ENCODE measurements around the gene DNAH3.

The DNAH3 gene

DNA sequence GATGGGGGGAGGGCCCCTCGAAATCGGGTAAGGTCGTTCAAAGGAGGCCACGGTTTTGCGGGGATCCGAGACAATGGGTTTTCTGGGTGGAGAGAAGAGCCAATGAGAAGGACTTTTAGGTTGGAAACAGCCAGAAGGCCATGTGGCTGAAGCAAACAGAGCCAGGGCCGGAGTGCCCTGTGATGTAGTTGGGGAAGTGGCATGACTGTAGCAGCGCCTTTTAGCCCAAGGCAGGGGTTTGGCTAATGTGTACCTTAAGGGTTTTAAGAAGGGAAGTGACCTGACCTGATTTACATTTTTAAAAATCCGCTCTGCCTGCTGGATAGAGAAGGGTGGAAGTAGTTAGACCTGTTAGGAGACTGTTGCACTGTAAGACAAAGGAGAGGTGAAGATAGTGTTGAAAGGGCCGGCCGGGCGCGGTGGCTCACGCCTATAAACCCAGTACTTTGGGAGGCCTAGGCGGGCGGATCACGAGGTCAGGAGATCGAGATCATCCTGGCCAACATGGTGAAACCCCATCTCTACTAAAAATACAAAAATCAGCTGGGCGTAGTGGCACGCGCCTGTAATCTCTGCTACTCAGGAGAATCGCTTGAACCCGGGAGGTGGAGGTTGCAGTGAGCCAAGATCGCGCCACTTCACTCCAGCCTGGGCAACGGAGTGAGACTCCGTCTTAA is 249.1 kb downstream of the DNAH3 start:
- peak overlapping the region; percentile 91 for H3K4me3 ChIP-seq (ENCODE audit: low read length)
- no peak for DNase-seq (ENCODE audit: low read depth, low spot score)

DNA sequence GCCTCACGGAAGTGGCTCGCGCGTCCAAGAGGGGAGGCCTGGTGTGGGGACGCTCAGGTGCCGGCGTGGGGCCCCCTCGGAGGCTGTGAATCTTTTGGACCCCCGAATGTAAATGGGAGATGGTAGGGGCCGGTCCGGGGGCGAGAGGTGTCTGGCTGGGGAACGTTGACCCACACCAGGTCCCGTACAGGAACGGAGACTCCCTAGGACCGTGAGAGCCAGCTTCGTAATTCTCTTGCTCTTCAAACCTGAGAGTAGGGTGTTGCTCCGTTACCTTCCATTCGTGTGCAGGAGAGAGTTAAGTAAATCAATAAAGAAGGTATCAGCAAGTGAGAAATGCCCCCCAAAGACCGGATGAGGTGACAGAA is 249.6 kb downstream of the DNAH3 start:
- DNase-seq (ENCODE audit: low read depth, low spot score), result no peak
- peak overlapping the region; percentile 91 for H3K4me3 ChIP-seq (ENCODE audit: low read length)

DNA sequence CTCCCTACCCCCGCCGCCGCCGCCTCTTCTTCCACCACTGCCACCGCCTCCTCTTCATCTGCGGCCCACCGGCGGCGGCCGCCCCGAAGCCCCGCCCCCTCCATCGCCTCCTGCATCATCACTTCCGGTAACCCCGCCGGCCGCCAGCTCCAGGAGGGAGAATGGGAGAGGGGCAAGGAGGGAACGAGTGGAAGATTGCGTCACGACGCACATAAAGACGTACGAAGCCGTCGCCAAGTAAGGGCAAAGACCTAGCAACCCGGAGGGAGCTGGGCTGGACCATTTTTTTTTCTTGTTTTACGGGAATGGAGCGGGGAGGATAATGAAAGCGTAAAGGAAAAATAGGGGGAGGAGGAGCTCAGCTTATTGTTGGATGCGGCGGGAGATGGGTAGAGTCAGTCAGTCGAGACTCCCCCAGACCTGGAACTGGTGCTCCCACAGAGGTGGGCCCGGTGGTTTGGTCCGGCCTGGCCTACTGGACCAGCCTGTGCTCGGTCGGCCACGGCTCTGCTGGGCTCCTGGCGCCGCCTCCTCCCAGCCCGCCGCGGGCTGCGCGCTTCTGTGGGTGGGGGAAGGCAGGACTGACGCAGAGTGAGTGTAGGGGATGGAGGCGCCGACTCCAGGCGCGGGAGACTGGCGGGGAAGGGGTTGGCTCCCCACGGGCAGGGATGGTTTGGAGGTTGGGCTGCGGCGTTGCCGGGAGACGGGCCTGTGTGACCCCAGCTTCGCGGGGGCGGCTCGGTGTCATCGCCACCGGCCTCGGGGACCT is 250.2 kb downstream of the DNAH3 start, which contains the start of the genes DCUN1D3 and LYRM1:
DCUN1D3 (minus strand) TSS at position 60 of the 769 bp plus-strand sequence. CDS start 37,820 bp downstream, outside the sequence.
LYRM1 (plus strand) TSS at position 473 of the 769 bp plus-strand sequence. CDS start 14,785 bp downstream, outside the sequence.
- H3K4me3 ChIP-seq (ENCODE audit: low read length), result peak within 1 kb of the TSS; percentile 91
- peak; percentile 95 for DNase-seq (ENCODE audit: low read depth, low spot score)

DNA sequence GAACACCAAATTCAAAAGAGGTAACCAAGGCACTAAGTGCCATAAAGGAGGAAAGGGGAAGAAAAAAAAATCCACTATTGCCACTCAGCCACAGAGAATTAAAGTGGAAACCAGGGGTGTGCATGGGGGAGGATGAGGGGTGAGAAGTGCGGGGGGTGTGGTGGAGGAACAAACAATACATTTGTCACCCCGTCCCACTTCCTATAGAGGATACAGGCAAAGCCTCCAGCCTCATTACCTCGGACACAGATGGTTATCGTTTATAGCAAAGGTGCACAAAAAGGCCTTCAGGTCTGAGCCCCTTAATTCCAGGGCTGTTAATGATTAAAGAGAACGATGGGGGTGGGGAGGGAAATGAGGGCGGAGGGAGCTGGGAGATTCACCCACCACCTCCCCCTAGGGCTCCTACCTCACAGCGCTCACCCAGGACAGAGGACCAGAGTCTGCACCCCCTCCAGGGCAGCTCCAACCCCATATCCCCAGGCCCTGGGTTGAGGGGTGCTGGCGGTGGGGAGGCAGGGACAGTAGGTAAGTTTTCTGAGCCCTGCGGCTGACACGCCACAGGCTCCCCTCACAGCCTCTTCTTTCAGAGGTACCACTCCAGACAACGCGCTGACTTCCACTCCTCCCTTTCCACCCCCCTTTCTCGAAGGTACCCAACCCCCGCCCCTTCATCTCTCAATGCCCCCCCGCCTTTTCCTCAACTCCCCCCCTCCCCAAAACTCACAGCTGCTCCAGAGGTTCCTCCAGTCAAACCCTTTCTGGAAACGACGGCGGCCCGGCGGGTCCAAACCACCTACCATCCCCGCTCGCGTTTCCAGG is 251.0 kb downstream of the DNAH3 start:
- no peak for DNase-seq (ENCODE audit: low read depth, low spot score)
- H3K4me3 ChIP-seq (ENCODE audit: low read length), result peak overlapping the region; percentile 91

DNA sequence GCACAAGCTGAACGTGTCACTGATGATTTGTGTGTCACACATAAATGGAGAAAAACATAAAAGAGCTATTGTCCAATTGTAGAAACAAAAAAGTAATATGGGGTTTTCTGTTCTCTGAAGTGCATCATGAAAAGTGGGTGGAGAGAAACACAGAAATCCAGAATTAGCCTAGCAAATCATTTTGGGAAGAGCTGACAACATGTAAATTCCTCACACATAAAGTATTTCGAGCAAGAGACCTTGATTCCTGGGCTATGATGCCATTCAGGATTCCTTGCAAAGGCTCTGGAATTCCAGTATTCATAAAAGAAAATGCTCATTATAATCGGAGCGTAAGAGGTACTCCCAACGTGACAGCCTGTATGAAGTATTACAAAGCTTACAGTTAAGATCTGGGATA is 251.6 kb downstream of the DNAH3 start:
- no peak for DNase-seq (ENCODE audit: low read depth, low spot score)
- peak overlapping the region; percentile 91 for H3K4me3 ChIP-seq (ENCODE audit: low read length)

DNA sequence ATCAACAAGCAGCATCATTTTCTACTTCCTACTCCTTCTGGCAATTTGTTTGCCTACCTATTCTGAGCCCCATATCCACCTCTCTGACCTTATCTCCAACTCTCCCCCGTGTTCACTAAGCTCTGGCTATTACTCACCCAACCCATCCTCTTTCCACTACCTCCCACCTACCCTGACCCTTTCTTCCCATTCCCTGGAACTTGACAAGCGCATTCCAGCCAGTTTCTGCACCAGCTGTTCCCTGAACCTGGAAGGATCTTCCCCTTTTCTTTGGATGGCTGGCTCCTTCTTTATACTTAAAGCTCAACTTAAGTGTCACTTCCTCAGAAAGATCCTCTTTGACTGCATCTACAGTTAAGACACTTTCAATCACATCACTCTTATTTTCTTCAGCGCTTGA is 252.7 kb downstream of the DNAH3 start:
- no peak overlapping the region for H3K4me3 ChIP-seq (ENCODE audit: low read length)
- no peak for DNase-seq (ENCODE audit: low read depth, low spot score)

DNA sequence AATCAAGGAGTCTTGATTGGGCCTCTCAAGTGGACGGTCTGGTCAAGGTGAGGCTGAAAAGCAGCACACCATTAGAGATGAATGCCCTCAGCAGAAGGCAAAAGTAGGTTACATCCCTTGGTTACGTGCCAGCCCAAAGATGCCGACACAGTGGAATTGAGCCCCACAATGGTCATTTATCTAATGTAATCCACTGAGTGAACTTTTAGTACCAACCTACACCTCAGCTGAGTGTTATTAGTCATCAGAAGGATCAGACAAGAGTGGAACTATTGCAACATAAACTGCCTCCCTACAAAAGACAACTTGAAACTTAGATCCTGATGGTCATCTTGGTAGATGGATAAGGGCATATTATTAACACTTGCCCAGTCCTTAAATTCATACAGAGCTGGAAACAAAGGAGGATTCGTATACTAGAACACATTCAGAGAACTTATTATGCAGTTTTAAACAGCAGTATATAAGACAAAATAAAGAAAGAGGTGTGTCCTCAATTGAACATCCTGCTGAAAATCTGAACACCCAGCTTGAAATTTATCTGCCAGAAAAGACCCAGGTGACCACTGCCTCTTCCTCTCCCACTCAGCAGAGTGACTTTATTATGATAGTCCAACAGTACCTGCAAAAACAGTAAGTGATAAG is 253.3 kb downstream of the DNAH3 start:
- no peak for DNase-seq (ENCODE audit: low read depth, low spot score)
- H3K4me3 ChIP-seq (ENCODE audit: low read length), result no peak overlapping the region

DNA sequence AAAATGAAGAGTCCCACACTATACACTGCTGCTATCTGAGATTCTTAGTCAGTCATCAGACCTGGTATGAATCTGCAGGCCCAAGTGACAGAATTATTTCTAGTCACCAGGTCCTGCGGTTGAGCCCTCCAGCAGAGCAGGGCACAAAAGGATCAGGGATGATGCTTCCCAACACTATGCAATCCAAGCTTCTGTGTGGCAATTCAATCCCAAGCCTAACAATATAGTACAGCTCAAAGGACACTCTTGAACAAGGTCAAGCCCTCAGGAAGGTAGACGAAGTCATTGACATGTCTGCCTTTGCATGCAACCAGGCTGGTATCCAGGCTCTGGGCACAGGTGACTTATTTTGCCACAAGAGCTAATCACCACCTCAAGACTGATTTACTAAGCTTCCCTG is 256.3 kb downstream of the DNAH3 start:
- no peak overlapping the region for H3K4me3 ChIP-seq (ENCODE audit: low read length)
- no peak for DNase-seq (ENCODE audit: low read depth, low spot score)

DNA sequence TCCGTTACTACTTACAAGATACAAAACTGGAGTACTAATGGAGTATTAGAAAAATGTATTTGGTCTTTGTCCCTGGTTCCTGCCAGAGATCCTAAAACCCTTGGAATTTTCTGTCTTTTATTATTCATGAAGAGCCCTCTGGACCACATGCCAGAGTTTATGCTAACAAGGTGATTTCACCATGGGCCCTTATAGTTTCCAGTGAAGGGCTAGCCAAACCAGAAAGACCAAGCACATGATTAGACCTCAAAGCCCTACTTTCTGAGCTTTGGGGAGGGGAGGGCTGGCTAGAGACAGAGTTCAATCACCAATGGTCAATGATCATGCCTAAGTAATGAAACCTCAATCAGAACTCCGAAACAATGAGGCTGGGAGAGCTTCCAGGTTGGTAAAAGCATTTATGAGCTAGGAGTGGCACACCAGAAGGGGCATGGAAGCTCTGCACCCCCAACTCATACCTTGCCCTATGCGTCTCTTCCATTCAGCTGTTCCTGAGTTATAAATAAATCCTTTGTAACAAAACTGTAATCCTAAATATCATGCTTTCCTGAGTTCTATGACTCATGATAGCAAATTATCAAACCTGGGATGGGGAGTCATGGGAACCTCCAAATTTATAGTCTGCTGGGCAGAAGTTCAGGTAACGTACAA is 260.9 kb downstream of the DNAH3 start:
- DNase-seq (ENCODE audit: low read depth, low spot score), result no peak
- no peak overlapping the region for H3K4me3 ChIP-seq (ENCODE audit: low read length)

DNA sequence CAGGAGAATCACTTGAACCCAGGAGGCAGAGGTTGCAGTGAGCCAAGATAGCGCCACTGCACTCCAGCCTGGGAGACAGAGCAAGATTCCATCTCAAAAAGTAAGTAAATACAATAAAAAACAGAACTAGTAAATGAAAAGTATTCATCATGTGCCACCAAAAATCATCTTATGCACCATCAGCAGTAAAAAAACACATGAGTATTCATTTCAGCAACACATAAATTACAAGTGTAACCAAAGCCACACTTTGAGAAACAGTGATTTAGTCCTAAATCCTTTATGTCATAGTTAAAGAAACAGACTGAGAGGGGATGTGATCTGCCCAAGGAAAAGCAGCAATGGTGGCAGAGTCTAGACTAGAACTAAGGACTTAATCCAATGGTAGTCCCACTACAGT is 263.4 kb downstream of the DNAH3 start:
- H3K4me3 ChIP-seq (ENCODE audit: low read length), result no peak overlapping the region
- DNase-seq (ENCODE audit: low read depth, low spot score), result no peak

DNA sequence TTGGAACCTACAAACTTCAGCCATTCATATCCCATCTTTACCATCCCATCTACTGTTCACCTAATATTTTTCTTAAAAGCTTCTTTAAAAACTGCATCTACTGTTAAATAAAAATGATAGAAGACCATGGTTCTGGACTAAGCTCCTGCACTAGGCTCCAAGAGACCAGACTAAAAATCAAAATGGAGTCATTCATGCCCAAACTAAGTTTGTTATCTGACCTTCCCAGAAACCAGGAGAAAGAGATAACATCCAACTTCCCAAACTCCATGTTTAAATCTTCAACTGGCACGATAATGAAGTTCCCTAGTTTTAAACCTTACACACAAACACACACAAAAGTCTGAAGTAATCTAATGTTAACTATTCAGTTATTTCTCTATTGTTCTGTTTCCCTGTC is 264.3 kb downstream of the DNAH3 start:
- no peak overlapping the region for H3K4me3 ChIP-seq (ENCODE audit: low read length)
- no peak for DNase-seq (ENCODE audit: low read depth, low spot score)

DNA sequence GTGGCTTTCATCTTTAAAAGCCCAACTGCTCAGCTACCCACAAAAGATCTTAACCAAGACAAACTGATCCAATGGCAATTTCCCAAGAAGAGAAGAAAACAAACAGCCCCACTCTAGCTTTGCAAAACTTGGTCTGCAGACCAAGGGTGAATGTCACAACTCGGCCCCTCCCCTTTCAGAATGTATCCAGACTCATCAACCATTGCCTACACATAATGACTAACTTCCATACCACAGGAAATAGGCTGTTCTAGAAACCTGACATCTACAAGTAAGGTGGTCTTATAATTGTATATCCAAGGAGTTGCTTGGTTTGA is 266.4 kb downstream of the DNAH3 start:
- H3K4me3 ChIP-seq (ENCODE audit: low read length), result no peak overlapping the region
- peak; percentile 69 for DNase-seq (ENCODE audit: low read depth, low spot score)

DNA sequence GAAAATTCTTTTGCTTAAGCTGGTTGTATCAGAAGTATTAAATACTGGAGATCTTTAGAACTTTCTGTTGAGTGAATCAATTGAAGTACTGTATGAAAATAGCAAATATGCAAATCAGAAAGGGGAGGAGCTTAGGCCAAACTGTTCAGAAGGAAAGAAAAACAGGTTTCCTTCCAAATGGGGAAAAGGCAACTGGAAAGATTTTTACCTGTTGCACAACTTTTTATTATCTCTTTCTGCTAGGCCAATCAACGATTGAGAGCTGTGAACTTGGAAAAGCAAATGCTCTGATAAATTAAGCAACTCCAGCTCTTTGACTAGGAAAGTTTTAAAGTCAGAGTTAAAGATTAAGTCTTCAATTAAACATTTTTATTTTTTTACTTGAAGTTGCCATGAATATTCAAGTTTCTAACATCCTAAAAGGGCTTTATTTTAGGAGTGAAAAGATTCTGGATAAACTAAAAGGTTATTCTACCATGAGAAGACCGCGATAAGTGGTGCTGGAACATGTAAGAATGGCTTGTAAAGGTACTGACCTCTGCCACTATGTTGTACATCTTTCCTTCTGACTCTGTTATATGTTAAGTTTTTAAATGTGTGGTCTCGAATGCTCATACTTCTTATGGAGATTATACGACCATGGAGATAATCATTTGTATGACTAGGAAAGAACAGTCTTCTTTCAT is 266.9 kb downstream of the DNAH3 start:
- no peak overlapping the region for H3K4me3 ChIP-seq (ENCODE audit: low read length)
- no peak for DNase-seq (ENCODE audit: low read depth, low spot score)
